ENCODE measurements around the gene PDGFRB. TPM values are rescaled to one million over a fixed set of nuclear protein-coding genes. Genes with fewer than 3 reads are reported as not detected.
A peak's percentile ranks its signal among the peaks of the same experiment; 100 is the strongest.

Gene PDGFRB
- total and polyA plus RNA-seq, 2 experiments from 2014 or later = 4.2 to 5.3 TPM

- no peak for DNase-seq (ENCODE audit: low read depth in 1 of 2, low spot score in 1 of 2)
- no peak overlapping the region for H3K27ac ChIP-seq
- H3K4me3 ChIP-seq = no peak overlapping the region
- peaks cover 24% of the 10 kb centered on the region for H3K27me3 ChIP-seq
- no peaks in the 10 kb centered on the region for H3K9me3 ChIP-seq (ENCODE audit: low read depth)
- H3K4me1 ChIP-seq (ENCODE audit: low read depth) = no peaks in the 10 kb centered on the region
- H3K36me3 ChIP-seq = no peaks in the 10 kb centered on the region
- no peak for TF ChIP-seq CTCF (IDR thresholded peaks at IDR 0.05; ENCODE audit: low read depth, low read length)
Measured at GRCh38 chr5:150162142-150162513, 6.5 kb upstream of the PDGFRB start.

GRCh38 chr5:150161242-150162141 is 5.8 kb upstream of the PDGFRB start:
- TF ChIP-seq CTCF (IDR thresholded peaks at IDR 0.05; ENCODE audit: low read depth, low read length) = peak; percentile 98
- H3K4me3 ChIP-seq = no peak overlapping the region
- H3K9me3 ChIP-seq (ENCODE audit: low read depth) = no peaks in the 10 kb centered on the region
- H3K4me1 ChIP-seq (ENCODE audit: low read depth) = no peaks in the 10 kb centered on the region
- peak; percentile 79 to 83 for DNase-seq (ENCODE audit: low read depth in 1 of 2, low spot score in 1 of 2)
- H3K36me3 ChIP-seq = no peaks in the 10 kb centered on the region
- peaks cover 18% of the 10 kb centered on the region for H3K27me3 ChIP-seq
- H3K27ac ChIP-seq = no peak overlapping the region

- Histone ChIP-seq H3K27me3 (peaks cover 9% of the 10 kb centered on the region), H3K9me3 (ENCODE audit: low read depth) (no peaks in the 10 kb centered on the region), H3K27ac (no peak overlapping the region), H3K4me1 (ENCODE audit: low read depth) (no peaks in the 10 kb centered on the region), H3K4me3 (no peak overlapping the region), H3K36me3 (no peaks in the 10 kb centered on the region)
- no peak for TF ChIP-seq CTCF (IDR thresholded peaks at IDR 0.05; ENCODE audit: low read depth, low read length)
- peak in 1 of 2 donors; percentile 30 for DNase-seq (ENCODE audit: low read depth in 1 of 2, low spot score in 1 of 2)
Measured at GRCh38 chr5:150160448-150161081, 4.9 kb upstream of the PDGFRB start.

- no peaks in the 10 kb centered on the region for H3K4me1 ChIP-seq (ENCODE audit: low read depth)
- DNase-seq (ENCODE audit: low read depth in 1 of 2, low spot score in 1 of 2) = peak in 1 of 2 donors; percentile 96
- no peak for TF ChIP-seq CTCF (IDR thresholded peaks at IDR 0.05; ENCODE audit: low read depth, low read length)
- H3K36me3 ChIP-seq = no peaks in the 10 kb centered on the region
- H3K27ac ChIP-seq = no peak overlapping the region
- peaks cover under 1% of the 10 kb centered on the region for H3K27me3 ChIP-seq
- no peaks in the 10 kb centered on the region for H3K9me3 ChIP-seq (ENCODE audit: low read depth)
- H3K4me3 ChIP-seq = no peak overlapping the region
Measured at GRCh38 chr5:150159741-150160179, 4.1 kb upstream of the PDGFRB start.

- Histone ChIP-seq H3K4me3 (no peak overlapping the region), H3K36me3 (no peaks in the 10 kb centered on the region), H3K4me1 (ENCODE audit: low read depth) (no peaks in the 10 kb centered on the region), H3K27ac (no peak overlapping the region), H3K27me3 (no peaks in the 10 kb centered on the region), H3K9me3 (ENCODE audit: low read depth) (no peaks in the 10 kb centered on the region)
- peak in 1 of 2 donors; percentile 28 for DNase-seq (ENCODE audit: low read depth in 1 of 2, low spot score in 1 of 2)
- no peak for TF ChIP-seq CTCF (IDR thresholded peaks at IDR 0.05; ENCODE audit: low read depth, low read length)
Measured at GRCh38 chr5:150159031-150159430, 3.4 kb upstream of the PDGFRB start.

Measured in cardiac muscle cell (in vitro differentiated cells and primary cell).